Urinary bladder (tissue), 4 donors: ENCODE data around the gene TMEM179. TPM values are rescaled to one million over a fixed set of nuclear protein-coding genes. Genes with fewer than 3 reads are reported as not detected.
"Not testable (repeated sequence)": the region's sequence is repeated elsewhere in the genome, so short reads cannot be mapped to it uniquely, and the experiment has no call there.

Experiments
- DNase-seq: peaks from one replicate; pipeline ENCODE4 v3.0.0-alpha.2; 2015; ENCODE audit errors: extremely low spot score
- H3K27ac ChIP-seq: one replicate; pipeline ENCODE4 v1.5.1; 2013; ENCODE audit warnings: low read depth, mild to moderate bottlenecking, moderate library complexity
- H3K36me3 ChIP-seq: one replicate; pipeline ENCODE4 v1.6.1; 2013; ENCODE audit warnings: mild to moderate bottlenecking, moderate library complexity; ENCODE audit not compliant: insufficient read depth
- H3K4me1 ChIP-seq: one replicate; pipeline ENCODE4 v1.6.1; 2013; ENCODE audit warnings: mild to moderate bottlenecking, moderate library complexity; ENCODE audit not compliant: insufficient read depth
- H3K4me3 ChIP-seq: one replicate; pipeline ENCODE4 v1.5.1; 2013; ENCODE audit warnings: low read depth, low read length
- WGBS: extraction: QIAGEN DNeasy Blood & Tissue Kit; methylation state at CpG from one replicate; pipeline ENCODE4 v1.1.7; 2013; 5-methylcytosine and 5-hydroxymethylcytosine counted together
- polyA plus RNA-seq: library from polyadenylated mRNA; stranded (reverse); fragments of 200-250 nt; gene quantifications from one replicate; pipeline ENCODE4 v1.2.3, GENCODE V29; 2013
- total RNA-seq: library from RNA; depleted of rRNA; stranded (reverse); fragments of >200 nt; gene quantifications from one replicate; pipeline ENCODE4 v1.2.3, GENCODE V29; 2014
- donor health status: healthy with polysubstance abuse.
- donor health status: healthy.

TMEM179 gene
- total RNA-seq: 1.9 TPM
- 3.0 TPM for polyA plus RNA-seq

- peak within 1 kb of the TSS; percentile 1 for H3K4me3 ChIP-seq
- H3K27ac ChIP-seq: no peak within 1 kb of the TSS
- 5% methylated on average over 91 of the region's 91 CpGs for WGBS
- no peaks in the 10 kb centered on the region for H3K36me3 ChIP-seq
- no peaks in the 10 kb centered on the region for H3K4me1 ChIP-seq
- DNase-seq: no peak
Measured at GRCh38 chr14:104604458-104605449, at the start of gene TMEM179. TSS of gene TMEM179 (minus strand) at chr14:104604772. CDS start at chr14:104604741, 31 bp downstream.

- Histone ChIP-seq H3K4me3 (no peak overlapping the region), H3K27ac (no peak overlapping the region), H3K4me1 (no peaks in the 10 kb centered on the region), H3K36me3 (no peaks in the 10 kb centered on the region)
- DNase-seq: no peak
- WGBS: 83% methylated on average over 6 of the region's 6 CpGs
Measured at GRCh38 chr14:104654119-104654518, 49.5 kb upstream of the TMEM179 start.

- not testable (repeated sequence) for H3K4me1 ChIP-seq, H3K4me3 ChIP-seq, DNase-seq, H3K27ac ChIP-seq, H3K36me3 ChIP-seq
- 97% methylated on average over 52 of the region's 52 CpGs for WGBS
Measured at GRCh38 chr14:104653130-104653920, 48.8 kb upstream of the TMEM179 start.

GRCh38 chr14:104652386-104652785 lies 47.8 kb upstream of the TMEM179 start:
- 95% methylated on average over 9 of the region's 9 CpGs for WGBS
- no peak for DNase-seq

GRCh38 chr14:104651876-104652260 lies 47.3 kb upstream of the TMEM179 start:
- no peak overlapping the region for H3K4me3 ChIP-seq
- no peak for DNase-seq
- H3K4me1 ChIP-seq: no peaks in the 10 kb centered on the region
- no peaks in the 10 kb centered on the region for H3K36me3 ChIP-seq
- 84% methylated on average over 20 of the region's 20 CpGs for WGBS
- H3K27ac ChIP-seq: no peak overlapping the region

More at GRCh38 chr14:104652386-104652785, 47.8 kb upstream of the TMEM179 start:
- no peaks in the 10 kb centered on the region for H3K4me1 ChIP-seq
- no peaks in the 10 kb centered on the region for H3K36me3 ChIP-seq
- no peak overlapping the region for H3K4me3 ChIP-seq
- H3K27ac ChIP-seq: no peak overlapping the region

GRCh38 chr14:104650981-104651875 lies 46.7 kb upstream of the TMEM179 start:
- Histone ChIP-seq H3K27ac (no peak overlapping the region), H3K4me3 (no peak overlapping the region), H3K4me1 (no peaks in the 10 kb centered on the region), H3K36me3 (no peaks in the 10 kb centered on the region)
- DNase-seq: no peak
- WGBS: 86% methylated on average over 24 of the region's 24 CpGs

- DNase-seq: no peak
- 7% methylated on average over 56 of the region's 56 CpGs for WGBS
- Histone ChIP-seq H3K36me3 (no peaks in the 10 kb centered on the region), H3K4me3 (no peak overlapping the region), H3K4me1 (no peaks in the 10 kb centered on the region), H3K27ac (no peak overlapping the region)
Measured at GRCh38 chr14:104650057-104650980, 45.7 kb upstream of the TMEM179 start.

- no peak for DNase-seq
- no peaks in the 10 kb centered on the region for H3K36me3 ChIP-seq
- no peak overlapping the region for H3K27ac ChIP-seq
- 79% methylated on average over 6 of the region's 6 CpGs for WGBS
- H3K4me1 ChIP-seq: no peaks in the 10 kb centered on the region
- no peak overlapping the region for H3K4me3 ChIP-seq
Measured at GRCh38 chr14:104647467-104648043, 43.0 kb upstream of the TMEM179 start.

GRCh38 chr14:104644656-104645378 lies 40.2 kb upstream of the TMEM179 start:
- 74% methylated on average over 11 of the region's 11 CpGs for WGBS
- no peaks in the 10 kb centered on the region for H3K4me1 ChIP-seq
- no peak overlapping the region for H3K27ac ChIP-seq
- H3K4me3 ChIP-seq: no peak overlapping the region
- DNase-seq: no peak
- H3K36me3 ChIP-seq: no peaks in the 10 kb centered on the region

- Histone ChIP-seq H3K4me3 (no peak overlapping the region), H3K27ac (no peak overlapping the region), H3K36me3 (no peaks in the 10 kb centered on the region), H3K4me1 (no peaks in the 10 kb centered on the region)
- WGBS: 79% methylated on average over 12 of the region's 12 CpGs
- DNase-seq: no peak
Measured at GRCh38 chr14:104644091-104644635, 39.6 kb upstream of the TMEM179 start.

GRCh38 chr14:104643306-104643705 lies 38.7 kb upstream of the TMEM179 start:
- H3K4me1 ChIP-seq: no peaks in the 10 kb centered on the region
- no peak overlapping the region for H3K4me3 ChIP-seq
- H3K27ac ChIP-seq: no peak overlapping the region
- H3K36me3 ChIP-seq: no peaks in the 10 kb centered on the region
- 56% methylated on average over 8 of the region's 8 CpGs for WGBS
- DNase-seq: no peak
